GM12892 (cell line): ENCODE results near the gene LMAN1L.

ENCODE experiments used
- DNase-seq: peaks from one replicate; pipeline ENCODE4 v3.0.0; 2011; ENCODE audit not compliant: insufficient read length
- FAIRE-seq: peaks from 2 replicates; lab custom pipeline; 2011; peaks lifted over from hg19 to GRCh38; lab: Jason Lieb, UNC
- POLR2A ChIP-seq: IDR thresholded peaks from 2 replicates; pipeline ENCODE4 v1.6.1; 2011; ENCODE audit warnings: low read depth, low read length, control low read depth
- POLR2AphosphoS5 ChIP-seq: IDR thresholded peaks from 2 replicates; pipeline ENCODE4 v1.6.1; 2011; ENCODE audit warnings: low read depth, low read length, control low read depth
- TAF1 ChIP-seq: IDR thresholded peaks from 2 replicates; pipeline ENCODE4 v1.6.1; 2011; ENCODE audit warnings: low read depth, mild to moderate bottlenecking, control low read depth, low read length, borderline replicate concordance

Gene LMAN1L

DNA sequence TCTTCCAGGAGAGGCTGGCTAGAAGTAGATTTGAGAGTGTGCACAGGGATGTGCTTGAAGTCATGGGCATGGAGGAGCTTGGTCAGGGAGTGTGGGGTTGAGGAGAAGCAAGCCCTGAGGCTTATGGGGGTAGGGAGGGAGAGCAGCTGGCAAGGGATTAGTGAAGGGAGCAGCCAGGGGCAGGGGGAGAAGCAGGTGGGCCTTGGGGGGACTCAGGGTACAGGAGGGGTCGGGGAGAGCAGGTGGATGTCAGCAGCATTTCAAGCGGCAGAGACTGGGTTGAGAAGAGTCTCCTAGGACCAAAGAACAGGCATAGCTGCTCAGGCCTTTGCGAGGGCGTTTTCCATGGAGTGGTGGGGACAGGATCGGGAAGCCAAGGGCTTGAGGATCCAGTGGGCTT lies 3.4 kb upstream of the LMAN1L start:
- DNase-seq (no peak), FAIRE-seq (no peak)
- no peak for TF ChIP-seq POLR2AphosphoS5
- TF ChIP-seq TAF1: no peak
- TF ChIP-seq POLR2A: no peak

- FAIRE-seq: no peak
- TF ChIP-seq POLR2AphosphoS5: no peak
- no peak for TF ChIP-seq POLR2A
- no peak for DNase-seq
Observed at GRCh38 chr15:74809956-74810355, 2.7 kb upstream of the LMAN1L start.

DNA sequence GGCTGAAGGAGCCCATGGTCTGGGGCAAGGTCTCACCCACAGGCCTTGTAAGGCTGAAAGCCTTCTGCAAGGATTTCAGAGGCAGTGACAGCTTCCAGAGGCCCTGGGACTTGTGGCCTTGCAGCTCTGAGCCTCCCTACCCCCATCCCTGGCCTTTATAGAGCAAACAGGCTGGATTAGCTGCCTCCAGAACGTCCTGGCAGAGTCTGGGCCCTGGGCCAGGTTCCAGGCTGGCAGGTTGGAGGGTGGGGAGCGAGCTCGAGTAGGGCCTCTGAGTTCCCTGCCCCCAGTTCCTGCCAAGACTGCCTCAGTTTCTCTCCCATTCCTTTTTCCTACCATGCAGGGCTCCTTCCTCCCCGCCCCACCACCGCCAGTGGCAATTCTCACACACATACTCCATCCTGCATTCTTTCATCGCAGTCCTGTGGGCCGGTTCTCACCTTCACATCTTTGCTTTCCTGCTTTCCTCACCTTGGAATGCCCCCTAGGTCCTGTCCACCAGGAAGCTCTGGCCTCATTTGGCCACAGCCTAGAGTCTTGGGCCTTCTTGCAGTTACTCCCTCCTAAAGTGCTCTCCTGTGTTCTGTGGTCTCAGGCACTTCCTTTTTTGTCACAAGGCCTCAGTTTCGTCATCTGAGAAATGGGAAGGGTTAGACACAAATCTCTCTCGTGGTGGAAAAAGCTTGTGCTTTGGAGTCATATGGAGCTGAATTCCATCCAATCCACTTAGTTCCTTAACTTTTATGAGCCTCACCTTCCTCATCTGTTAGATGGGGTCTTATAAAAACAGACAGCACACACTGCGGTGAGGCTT lies 2.7 kb downstream of the LMAN1L start:
- FAIRE-seq: no peak
- TF ChIP-seq POLR2AphosphoS5 (no peak), TAF1 (no peak), POLR2A (no peak)
- no peak for DNase-seq

- no peak for DNase-seq
- no peak for TF ChIP-seq TAF1
- no peak for TF ChIP-seq POLR2A
- TF ChIP-seq POLR2AphosphoS5: no peak
- no peak for FAIRE-seq
Observed at GRCh38 chr15:74815961-74816360, 3.3 kb downstream of the LMAN1L start.

DNA sequence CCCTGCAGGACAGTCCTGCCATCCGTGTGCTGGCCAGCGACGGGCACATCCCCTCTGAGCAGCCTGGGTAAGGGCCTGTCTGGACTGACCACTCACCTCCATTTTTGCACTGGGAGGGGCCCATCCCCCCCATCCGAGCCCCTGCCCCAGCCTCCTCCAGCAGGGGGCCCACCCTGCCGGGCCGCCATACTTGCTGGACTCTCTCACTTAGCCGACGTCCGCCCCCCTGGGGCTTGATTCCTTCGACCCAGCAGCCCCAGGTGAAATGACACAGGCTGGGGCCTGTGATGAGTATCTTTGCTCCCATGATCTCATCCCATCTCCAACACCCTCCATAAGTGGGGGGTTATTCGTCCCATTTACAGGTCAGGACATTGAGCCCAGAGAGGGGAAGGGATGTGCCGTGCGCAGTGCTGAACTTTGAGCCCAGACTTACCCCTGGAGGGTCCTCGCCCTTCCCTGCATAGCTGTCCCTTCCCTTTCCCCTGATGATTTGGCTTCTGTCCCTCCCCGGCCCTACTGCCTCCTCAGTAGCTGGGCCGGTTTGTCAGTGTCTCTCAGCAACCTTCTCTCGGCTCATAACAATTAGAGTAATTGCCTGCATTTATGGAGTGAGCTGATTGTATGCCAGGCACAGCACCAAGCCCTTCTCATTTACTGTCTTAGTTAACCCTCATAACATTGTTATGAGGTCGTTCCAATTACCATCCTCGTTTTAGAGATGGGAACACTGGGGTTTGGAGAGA lies 4.2 kb downstream of the LMAN1L start:
- TF ChIP-seq POLR2A: no peak
- TF ChIP-seq POLR2AphosphoS5: no peak
- FAIRE-seq (no peak), DNase-seq (no peak)

DNA sequence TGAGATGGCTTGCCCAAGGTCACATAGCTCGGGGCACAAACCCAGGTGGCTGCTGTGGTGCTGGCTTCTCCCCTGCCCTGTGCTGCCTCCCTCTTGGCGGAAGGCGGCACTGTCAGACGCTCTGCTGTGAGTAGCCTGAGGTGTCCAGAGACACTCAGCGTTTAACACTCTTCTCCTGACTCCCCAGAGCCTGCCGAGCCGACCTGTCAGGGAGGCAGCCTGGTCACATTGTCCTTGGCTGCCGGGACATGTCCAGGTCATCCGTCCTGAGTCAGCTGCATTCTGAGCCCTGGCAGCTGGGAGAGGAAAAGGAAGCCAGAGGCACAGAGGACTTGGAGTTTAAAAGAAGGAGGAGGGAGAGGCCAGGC lies 4.7 kb downstream of the LMAN1L start:
- FAIRE-seq (peak; percentile 27), DNase-seq (no peak)
- TF ChIP-seq POLR2A: no peak
- TF ChIP-seq TAF1: no peak
- TF ChIP-seq POLR2AphosphoS5: no peak

- FAIRE-seq: no peak
- no peak for TF ChIP-seq POLR2AphosphoS5
- no peak for TF ChIP-seq TAF1
- TF ChIP-seq POLR2A: no peak
- no peak for DNase-seq
Observed at GRCh38 chr15:74820056-74820455, 7.4 kb downstream of the LMAN1L start.

DNA sequence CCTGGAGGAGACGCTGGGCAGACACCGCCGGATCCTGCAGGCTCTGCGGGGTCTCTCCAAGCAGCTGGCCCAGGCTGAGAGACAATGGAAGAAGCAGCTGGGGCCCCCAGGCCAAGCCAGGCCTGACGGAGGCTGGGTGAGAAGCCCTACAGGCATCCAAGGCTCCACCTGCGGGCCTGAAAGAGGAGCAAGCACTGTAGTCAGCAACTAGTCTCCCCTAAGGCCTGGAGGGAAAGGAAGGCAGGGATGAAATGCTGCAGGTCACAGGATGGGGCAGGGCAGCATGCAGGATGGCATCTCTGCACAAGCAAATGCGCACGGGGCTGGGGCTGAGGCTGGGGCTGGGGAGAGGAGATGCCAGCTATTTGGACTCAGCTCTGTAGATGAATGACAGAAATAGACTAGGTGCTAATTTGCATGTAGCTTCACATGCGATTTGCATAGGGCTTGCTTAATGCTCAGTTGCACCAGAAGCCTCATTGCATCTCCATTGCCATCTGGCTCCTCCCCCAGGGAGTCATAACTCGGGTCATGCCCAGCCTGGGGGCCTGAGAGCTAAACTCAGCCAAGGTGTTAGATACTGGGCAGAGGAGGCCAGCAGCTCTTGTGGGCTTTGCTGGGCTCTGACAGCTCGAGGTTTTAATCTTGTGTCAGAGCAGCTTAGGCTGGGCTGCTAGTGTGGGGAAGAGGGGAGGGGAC lies 8.6 kb downstream of the LMAN1L start:
- TF ChIP-seq TAF1 (no peak), POLR2A (no peak)
- FAIRE-seq: peak; percentile 92
- DNase-seq: peak; percentile 68

DNA sequence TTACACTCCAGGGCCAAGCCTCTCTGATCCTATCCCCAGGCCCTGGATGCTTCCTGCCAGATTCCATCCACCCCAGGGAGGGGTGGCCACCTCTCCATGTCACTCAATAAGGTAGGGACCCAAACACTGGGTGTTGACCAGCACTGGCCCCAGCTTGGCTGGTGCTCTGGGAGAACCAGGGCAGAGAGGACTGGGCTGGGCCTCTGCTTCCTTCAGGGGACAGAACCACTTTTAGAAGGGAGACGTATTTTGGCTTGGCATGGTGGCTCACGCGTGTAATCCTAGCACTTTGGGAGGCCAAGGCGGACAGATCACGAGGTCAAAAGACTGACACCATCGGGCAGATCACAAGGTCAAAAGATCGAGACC lies 9.1 kb downstream of the LMAN1L start:
- DNase-seq: no peak
- no peak for TF ChIP-seq POLR2A
- no peak for TF ChIP-seq TAF1
- TF ChIP-seq POLR2AphosphoS5: no peak
- no peak for FAIRE-seq

GRCh38 chr15:74822233-74822632 lies 9.6 kb downstream of the LMAN1L start:
- DNase-seq: no peak
- no peak for FAIRE-seq
- TF ChIP-seq TAF1: no peak
- no peak for TF ChIP-seq POLR2A
- no peak for TF ChIP-seq POLR2AphosphoS5

DNA sequence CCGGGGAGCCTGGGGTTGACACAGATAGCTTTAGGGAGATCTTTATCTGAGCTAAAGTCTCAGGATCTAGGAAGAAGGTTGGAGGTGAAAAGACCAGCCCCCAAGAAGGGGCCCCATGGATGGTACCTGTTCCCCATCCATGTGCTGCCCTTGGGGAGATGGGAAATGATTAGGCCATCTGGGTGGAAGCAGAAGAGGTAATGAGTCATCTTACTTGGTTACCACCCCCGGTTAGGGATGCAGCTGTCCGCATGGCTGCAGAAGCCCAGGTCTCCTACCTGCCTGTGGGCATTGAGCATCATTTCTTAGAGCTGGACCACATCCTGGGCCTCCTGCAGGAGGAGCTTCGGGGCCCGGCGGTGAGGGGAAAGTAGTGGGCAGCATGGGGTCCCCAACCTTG lies 10.7 kb downstream of the LMAN1L start:
- TF ChIP-seq POLR2AphosphoS5 (no peak), POLR2A (no peak), TAF1 (no peak)
- no peak for DNase-seq
- FAIRE-seq: no peak
